IMR-90 (cell line): ENCODE measurements around the gene DKK3. TPM values are rescaled to one million over a fixed set of nuclear protein-coding genes. Genes with fewer than 3 reads are reported as not detected.

Experiments
- ATAC-seq: fragments of 200-7000 bp; cut with Tn5 transposase; 2 replicates; pipeline ENCODE4 v1.9.1; 2020; ENCODE audit warnings: low read depth, mild to moderate bottlenecking, moderate library complexity
- BruUV-seq: library from RNA; stranded (reverse); fragments of 400-500 nt; replicated peaks from 2 replicates; lab custom pipeline; 2021; lab: Mats Ljungman, UMichigan
- CTCF ChIA-PET: fragments of 300-600 bp; formaldehyde crosslinking; extraction: SDS; loops from one replicate; lab custom pipeline; 2021; ENCODE audit warnings: antibody characterized with exemption; lab: Yijun Ruan, JAX
- POLR2A ChIA-PET: fragments of 300-600 bp; sonication (Branson Sonifier 250); formaldehyde crosslinking; loops from one replicate; lab custom pipeline; 2022; ENCODE audit warnings: antibody characterized with exemption; ENCODE audit not compliant: unreplicated experiment; lab: Charles Lee
- DNase-seq: peaks from one replicate; pipeline ENCODE4 v3.0.0; 2013
- H2AFZ ChIP-seq: replicated peaks from 2 replicates; pipeline ENCODE3; 2013; ENCODE audit warnings: low read length, mild to moderate bottlenecking; ENCODE audit not compliant: poor library complexity
- H2AK5ac ChIP-seq: 2 replicates; pipeline ENCODE4 v1.6.1; 2013; ENCODE audit warnings: low read depth, low read length, inconsistent platforms
- H2AK9ac ChIP-seq: replicated peaks from 2 replicates; pipeline ENCODE3; 2013; ENCODE audit warnings: mild to moderate bottlenecking, low read depth, low read length, moderate library complexity; ENCODE audit not compliant: poor library complexity
- H2BK120ac ChIP-seq: 2 replicates; pipeline ENCODE4 v1.6.1; 2013; ENCODE audit warnings: low read depth, low read length, inconsistent platforms
- H2BK15ac ChIP-seq: 3 replicates; pipeline ENCODE4 v1.6.1; 2013; ENCODE audit warnings: low read depth, low read length, inconsistent platforms
- H2BK20ac ChIP-seq: 2 replicates; pipeline ENCODE4 v1.6.1; 2013; ENCODE audit warnings: low read depth, mild to moderate bottlenecking, inconsistent platforms, low read length, moderate library complexity
- H2BK5ac ChIP-seq: 2 replicates; pipeline ENCODE4 v1.6.1; 2013; ENCODE audit warnings: mild to moderate bottlenecking, low read depth, low read length, inconsistent platforms; ENCODE audit not compliant: poor library complexity, severe bottlenecking
- H3K14ac ChIP-seq: replicated peaks from 2 replicates; pipeline ENCODE4 v1.6.1; 2013; ENCODE audit warnings: low read depth, low read length, inconsistent platforms
- H3K18ac ChIP-seq: 2 replicates; pipeline ENCODE4 v1.6.1; 2013; ENCODE audit warnings: low read depth, low read length, control low read depth
- H3K23ac ChIP-seq: 2 replicates; pipeline ENCODE4 v1.6.1; 2013; ENCODE audit warnings: low read depth, low read length, inconsistent platforms
- H3K27ac ChIP-seq: 2 replicates; pipeline ENCODE4 v1.5.1; 2013; ENCODE audit warnings: mild to moderate bottlenecking, control low read depth, low read length; ENCODE audit not compliant: insufficient read depth
- H3K27me3 ChIP-seq: 2 replicates; pipeline ENCODE4 v1.6.1; 2013; ENCODE audit warnings: low read length; ENCODE audit not compliant: control insufficient read depth, insufficient read depth
- H3K36me3 ChIP-seq: 2 replicates; pipeline ENCODE4 v1.6.1; 2013; ENCODE audit warnings: low read length, mixed read lengths; ENCODE audit not compliant: control insufficient read depth, insufficient read depth
- H3K4ac ChIP-seq: 2 replicates; pipeline ENCODE4 v1.6.1; 2013; ENCODE audit warnings: low read depth, low read length, inconsistent platforms
- H3K4me1 ChIP-seq: 2 replicates; pipeline ENCODE4 v1.6.1; 2013; ENCODE audit warnings: low read length, mixed read lengths; ENCODE audit not compliant: control insufficient read depth, insufficient read depth
- H3K4me2 ChIP-seq: 2 replicates; pipeline ENCODE4 v1.6.1; 2013; ENCODE audit warnings: low read depth, mild to moderate bottlenecking, control low read depth, low read length, moderate library complexity
- H3K4me3 ChIP-seq: 2 replicates; pipeline ENCODE4 v1.5.1; 2013; ENCODE audit warnings: low read depth, mild to moderate bottlenecking, control low read depth, low read length, moderate library complexity; ENCODE audit not compliant: insufficient read depth
- H3K56ac ChIP-seq: 2 replicates; pipeline ENCODE4 v1.6.1; 2013; ENCODE audit warnings: low read length, inconsistent platforms; ENCODE audit not compliant: insufficient read depth; ENCODE audit errors: extremely low read depth
- H3K79me1 ChIP-seq, 2 experiments: 2 replicates each; pipeline ENCODE4 v1.6.1; 2013; ENCODE audit warnings: low read length in 2 of 2, inconsistent platforms in 1 of 2, low read depth in 1 of 2
- H3K9ac ChIP-seq: 2 replicates; pipeline ENCODE4 v1.6.1; 2013; ENCODE audit warnings: low read depth, low read length, control low read depth
- H3K9me1 ChIP-seq: 2 replicates; pipeline ENCODE4 v1.6.1; 2013; ENCODE audit warnings: low read length, inconsistent platforms; ENCODE audit not compliant: insufficient read depth
- H3K9me3 ChIP-seq: 2 replicates; pipeline ENCODE4 v1.6.1; 2013; ENCODE audit warnings: low read length; ENCODE audit not compliant: control insufficient read depth, insufficient read depth
- H4K20me1 ChIP-seq: 2 replicates; pipeline ENCODE4 v1.6.1; 2013; ENCODE audit warnings: low read length, inconsistent platforms; ENCODE audit not compliant: insufficient read depth
- H4K5ac ChIP-seq: 2 replicates; pipeline ENCODE4 v1.6.1; 2013; ENCODE audit warnings: mild to moderate bottlenecking, low read depth, low read length, control low read depth
- H4K8ac ChIP-seq, 2 experiments: 2 replicates each; pipeline ENCODE4 v1.6.1; 2013; ENCODE audit warnings: low read depth in 2 of 2, low read length in 2 of 2, control low read depth in 1 of 2, inconsistent platforms in 1 of 2
- H4K91ac ChIP-seq: 2 replicates; pipeline ENCODE4 v1.6.1; 2013; ENCODE audit warnings: low read depth, low read length, inconsistent platforms; ENCODE audit not compliant: insufficient read depth
- CTCF ChIP-seq: conservative IDR thresholded peaks from 2 replicates; pipeline ENCODE4 v1.5.1; 2012; ENCODE audit warnings: mild to moderate bottlenecking, low read depth, low read length, improper control_type of control experiment
- MAFK ChIP-seq: IDR thresholded peaks from 2 replicates; pipeline ENCODE4 v1.6.1; 2012; ENCODE audit warnings: low read depth, low read length, improper control_type of control experiment
- MAZ ChIP-seq: IDR thresholded peaks from 2 replicates; pipeline ENCODE4 v1.6.1; 2012; ENCODE audit warnings: low read depth, mild to moderate bottlenecking, low read length, improper control_type of control experiment, moderate library complexity, borderline replicate concordance
- RFX5 ChIP-seq: IDR thresholded peaks from 2 replicates; pipeline ENCODE4 v1.8.0; 2012; ENCODE audit warnings: low read depth, mild to moderate bottlenecking, low read length, moderate library complexity
- WGBS, 2 experiments: methylation state at CpG; one replicate each; pipeline versions ENCODE4 v1.1.5 to v1.1.7; 2013; ENCODE audit warnings: missing lambda C conversion rate in 2 of 2; ENCODE audit not compliant: insufficient read length in 1 of 2; ENCODE audit errors: extremely low coverage in 2 of 2; 5-methylcytosine and 5-hydroxymethylcytosine counted together
- dilution Hi-C: fragments of 300-500 bp; cut with HindIII; formaldehyde crosslinking; loops from one replicate; pipeline ENCODE4 v1.14.3; 2018; ENCODE audit warnings: low sequenced_read_pairs; ENCODE audit not compliant: unreplicated experiment
- in situ Hi-C: fragments of 300-500 bp; cut with MboI; formaldehyde crosslinking; loops from 3 replicates; pipeline ENCODE4 v1.14.3; 2019; ENCODE audit warnings: low sequenced_read_pairs, inconsistent platforms, mixed read lengths
- intact Hi-C: fragments of 100-400 bp; cut with micrococcal nuclease; formaldehyde crosslinking; loops from 2 replicates; pipeline ENCODE4 v1.10.0; 2022
- polyA plus RNA-seq, 3 experiments: library from polyadenylated mRNA; depleted of rRNA; stranded (reverse); fragments of >200 nt; gene quantifications; 2 replicates each; pipeline ENCODE4 v1.2.3, GENCODE V29; 2012; ENCODE audit warnings: low replicate concordance in 1 of 3
- total RNA-seq: library from RNA; depleted of rRNA; stranded (reverse); fragments of >200 nt; gene quantifications from 2 replicates; pipeline ENCODE4 v1.2.3, GENCODE V29; 2012

DKK3 gene
- total and polyA plus RNA-seq, 2 of the 4 experiments (the other 2 are of a cell fraction), result 453 to 964 TPM

DNA sequence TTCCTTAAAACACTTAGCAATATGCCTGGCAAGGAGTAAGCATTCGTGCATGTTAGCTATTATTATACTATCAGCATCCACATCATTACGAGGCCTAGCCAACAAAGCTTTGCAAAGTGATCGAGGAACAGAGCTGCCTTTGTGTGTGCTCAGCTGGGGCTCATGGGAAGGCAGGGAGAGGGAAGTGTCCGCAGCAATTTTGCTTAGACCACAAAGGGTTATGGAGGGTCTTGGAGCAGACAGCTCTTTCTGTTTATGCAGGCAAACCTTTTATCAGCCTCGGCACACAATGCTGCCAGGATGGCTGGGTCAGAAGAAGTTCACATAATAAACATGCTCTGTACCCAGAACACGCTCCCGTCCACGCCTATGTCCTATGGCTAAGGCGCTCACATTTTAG is 10.9 kb upstream of the DKK3 start:
- Histone ChIP-seq H2BK15ac (peak overlapping the region; percentile 92; the same call in 2 of the 3 replicates), H3K4me2 (peak overlapping the region; percentile 61), H3K23ac (peak overlapping the region; percentile 68), H3K18ac (peak overlapping the region; percentile 33), H2BK20ac (peak overlapping the region; percentile 78), H3K14ac (peak overlapping the region; percentile 61), H3K9me3 (no peaks in the 10 kb centered on the region), H3K79me1 (no peaks in the 10 kb centered on the region), H3K9ac (0 out of 2 replicates have a peak overlapping the region, but pooled peaks have one; percentile 43), H3K4me1 (peaks cover 14% of the 10 kb centered on the region), H4K20me1 (no peaks in the 10 kb centered on the region), H3K27me3 (no peaks in the 10 kb centered on the region), H2BK5ac (peak overlapping the region; percentile 60), H2BK120ac (peak overlapping the region; percentile 71; the same call in 1 of the 2 replicates), H4K8ac (peak overlapping the region; percentile 73 to 89), H2AFZ (peak overlapping the region; percentile 89), H3K4me3 (no peak overlapping the region), H3K36me3 (no peaks in the 10 kb centered on the region), H3K56ac (0 out of 2 replicates have a peak overlapping the region, but pooled peaks have one; percentile 27), H3K27ac (peak overlapping the region; percentile 36; the same call in 1 of the 2 replicates), H4K91ac (peak overlapping the region; percentile 39), H2AK5ac (0 out of 2 replicates have a peak overlapping the region, but pooled peaks have one; percentile 7), H3K9me1 (peaks cover 15% of the 10 kb centered on the region), H2AK9ac (peak overlapping the region; percentile 78), H3K4ac (peak overlapping the region; percentile 8; the same call in 1 of the 2 replicates), H4K5ac (peak overlapping the region; percentile 50)
- DNase-seq (peak; percentile 87), ATAC-seq (peak; percentile 66)
- peak; percentile 13; the same call in 1 of the 2 replicates for TF ChIP-seq MAFK
- TF ChIP-seq RFX5, result no peak
- TF ChIP-seq MAZ, result no peak
- no peak for TF ChIP-seq CTCF
- dilution Hi-C loops, result no loop called here
- CTCF ChIA-PET, result interaction anchor here (1.1 kb wide), 1 partner anchor 12 kb away, joined by 3 read pairs; no protein-coding TSS in a partner anchor
- in situ Hi-C loops, result no loop called here
- BruUV-seq, result no TSS peak
- intact Hi-C loops, result no loop called here
- POLR2A ChIA-PET, result interaction anchor here (0.6 kb wide), 1 partner anchor 41 kb away, joined by 4 read pairs; no protein-coding TSS in a partner anchor
- WGBS, 2 experiments, result 0% methylated on average over 2 of the region's 9 CpGs; no CpG with 5 or more reads in 1 of the 2 experiments
